HG03439 (cell line): ENCODE measurements around the gene FAM221B.

ENCODE experiments used
- ATAC-seq: cut with Tn5 transposase; IDR thresholded peaks from one replicate; pipeline ENCODE4 v1.9.1; 2021; ENCODE audit warnings: mild to moderate bottlenecking, moderate library complexity; ENCODE audit not compliant: unreplicated experiment

FAM221B gene

DNA sequence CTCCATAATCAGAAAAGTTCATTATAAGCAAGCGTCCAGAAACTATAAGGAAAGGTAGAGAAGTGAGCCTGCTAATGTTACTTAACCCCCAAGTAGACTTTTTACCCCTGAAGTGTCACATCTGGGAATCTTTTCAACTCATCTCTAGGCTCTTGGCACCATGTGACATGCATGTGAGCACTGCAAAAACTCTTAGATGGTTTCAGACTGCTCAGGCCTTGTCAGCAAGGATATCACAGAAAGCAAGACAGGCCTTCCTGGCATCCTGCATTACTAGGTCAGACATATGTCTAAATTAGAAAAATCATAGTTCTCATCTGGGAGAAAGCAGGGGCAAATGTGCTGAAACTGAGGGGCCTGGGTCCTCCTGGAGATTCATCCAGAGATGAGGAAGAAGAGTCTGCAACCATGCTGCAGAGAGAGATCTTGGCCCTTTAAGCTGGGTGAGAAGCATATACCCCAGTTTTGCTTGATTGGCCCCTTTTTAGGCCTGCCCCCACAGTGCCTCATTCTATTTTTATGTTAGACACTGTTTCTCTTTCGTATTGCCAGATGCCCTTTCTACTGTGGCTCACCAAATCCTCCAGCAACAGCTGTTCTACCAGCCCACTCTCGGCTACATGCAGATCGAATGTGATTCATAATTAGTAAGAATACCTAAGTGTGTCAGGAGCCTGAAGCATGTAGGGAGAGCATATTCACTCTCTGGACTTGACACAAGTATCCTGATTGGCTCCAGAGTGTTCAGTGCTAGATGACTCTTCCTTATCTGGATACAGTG is 19.4 kb upstream of the FAM221B start:
- peak; percentile 95 for ATAC-seq

GRCh38 chr9:35845824-35846771 is 17.6 kb upstream of the FAM221B start:
- no peak for ATAC-seq

- ATAC-seq: no peak
Measured at GRCh38 chr9:35844628-35845270, 16.2 kb upstream of the FAM221B start.

DNA sequence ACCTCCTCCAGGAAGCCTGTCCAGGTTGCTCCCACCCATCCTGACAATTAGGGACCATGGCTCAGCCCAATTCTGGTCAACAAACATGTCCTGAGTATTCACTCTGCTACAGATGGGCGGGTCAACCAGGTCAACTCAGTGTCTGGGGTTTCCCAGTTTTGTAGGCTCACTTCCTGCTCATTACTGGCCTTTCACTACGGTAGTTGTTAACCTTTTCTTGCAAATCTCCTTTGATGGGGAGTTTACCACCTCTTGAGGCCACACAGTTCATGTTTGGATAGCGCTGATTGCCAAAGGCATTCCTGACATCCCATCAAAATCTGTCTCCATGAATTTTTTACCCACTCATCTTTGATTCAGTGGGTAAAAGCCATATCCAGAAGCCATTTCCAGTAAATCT is 14.3 kb upstream of the FAM221B start:
- ATAC-seq: no peak

GRCh38 chr9:35842020-35842745 is 13.7 kb upstream of the FAM221B start:
- no peak for ATAC-seq

DNA sequence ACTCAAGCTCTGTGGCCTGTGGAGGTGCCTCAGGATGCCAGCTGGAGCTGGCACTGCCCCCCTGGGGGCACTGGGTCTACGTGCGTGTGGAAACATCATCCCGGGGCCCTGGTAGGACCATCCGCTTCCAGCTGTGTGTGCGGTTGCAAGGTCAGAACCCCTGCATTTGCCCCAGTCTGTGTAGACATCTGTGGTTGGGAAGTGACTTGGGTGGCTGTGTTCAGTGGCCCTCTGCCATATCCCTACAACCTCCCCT is 13.0 kb upstream of the FAM221B start:
- ATAC-seq: no peak

- no peak for ATAC-seq
Measured at GRCh38 chr9:35840881-35841644, 12.5 kb upstream of the FAM221B start.

DNA sequence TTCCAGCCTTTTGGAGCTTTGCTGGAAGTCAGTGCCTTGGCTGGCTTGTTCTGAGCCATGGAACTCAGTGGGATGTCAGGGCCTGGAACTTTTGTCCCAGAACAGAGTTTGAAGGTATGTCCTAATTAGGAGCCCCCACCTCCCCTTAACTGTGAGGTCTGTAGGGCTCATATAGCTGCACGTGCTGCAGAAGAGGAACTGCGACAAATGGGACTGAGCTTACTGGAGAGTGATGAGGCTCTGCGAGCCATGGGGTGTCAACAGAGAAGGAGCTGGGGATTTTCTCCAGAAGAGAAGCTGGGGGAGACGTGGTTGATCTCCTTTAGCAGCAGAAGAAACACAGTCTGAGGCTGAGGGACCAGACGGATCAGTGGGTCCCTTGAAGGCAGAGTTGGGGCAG is 11.4 kb upstream of the FAM221B start:
- no peak for ATAC-seq

DNA sequence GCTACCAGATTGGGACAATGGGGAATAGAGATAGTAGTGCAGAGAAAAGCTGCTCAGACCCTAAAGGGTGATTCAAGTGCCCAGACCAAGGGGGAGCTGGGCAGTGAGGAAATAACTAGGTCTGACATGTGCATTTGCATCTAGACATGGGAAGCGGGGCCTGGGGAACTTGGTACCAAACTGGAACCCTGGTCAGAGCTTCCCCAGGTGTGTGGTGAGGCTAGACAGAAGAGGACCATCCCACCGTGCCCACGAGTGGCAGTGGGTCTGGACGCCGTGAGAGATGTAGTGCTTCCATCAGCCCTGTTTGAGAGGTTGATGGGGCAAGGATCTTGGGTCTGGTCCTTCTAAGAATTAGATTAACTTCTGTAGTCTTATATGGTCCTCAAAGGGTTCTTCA is 8.1 kb upstream of the FAM221B start:
- no peak for ATAC-seq

GRCh38 chr9:35835766-35836165 is 7.2 kb upstream of the FAM221B start:
- no peak for ATAC-seq

DNA sequence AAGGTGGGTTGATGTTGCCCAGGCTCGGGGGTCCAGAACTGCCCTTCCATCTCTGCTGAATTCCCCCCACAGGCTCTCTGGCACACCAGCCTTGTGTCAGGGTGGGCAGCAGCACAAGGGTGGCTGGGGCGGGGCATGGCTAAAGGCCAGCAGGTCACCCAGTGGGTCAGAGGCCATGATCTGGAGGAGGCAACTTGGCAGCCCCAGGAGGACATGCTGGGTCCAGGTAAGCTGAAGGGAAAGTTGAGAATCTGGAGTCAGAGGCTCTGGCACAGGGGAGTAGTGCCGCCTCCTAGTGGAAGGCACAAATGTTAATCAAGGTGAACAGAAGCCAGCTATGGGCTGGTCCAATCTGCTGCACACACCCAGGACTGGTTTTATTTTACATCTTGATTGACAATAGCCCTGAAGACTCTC is 6.7 kb upstream of the FAM221B start:
- no peak for ATAC-seq

DNA sequence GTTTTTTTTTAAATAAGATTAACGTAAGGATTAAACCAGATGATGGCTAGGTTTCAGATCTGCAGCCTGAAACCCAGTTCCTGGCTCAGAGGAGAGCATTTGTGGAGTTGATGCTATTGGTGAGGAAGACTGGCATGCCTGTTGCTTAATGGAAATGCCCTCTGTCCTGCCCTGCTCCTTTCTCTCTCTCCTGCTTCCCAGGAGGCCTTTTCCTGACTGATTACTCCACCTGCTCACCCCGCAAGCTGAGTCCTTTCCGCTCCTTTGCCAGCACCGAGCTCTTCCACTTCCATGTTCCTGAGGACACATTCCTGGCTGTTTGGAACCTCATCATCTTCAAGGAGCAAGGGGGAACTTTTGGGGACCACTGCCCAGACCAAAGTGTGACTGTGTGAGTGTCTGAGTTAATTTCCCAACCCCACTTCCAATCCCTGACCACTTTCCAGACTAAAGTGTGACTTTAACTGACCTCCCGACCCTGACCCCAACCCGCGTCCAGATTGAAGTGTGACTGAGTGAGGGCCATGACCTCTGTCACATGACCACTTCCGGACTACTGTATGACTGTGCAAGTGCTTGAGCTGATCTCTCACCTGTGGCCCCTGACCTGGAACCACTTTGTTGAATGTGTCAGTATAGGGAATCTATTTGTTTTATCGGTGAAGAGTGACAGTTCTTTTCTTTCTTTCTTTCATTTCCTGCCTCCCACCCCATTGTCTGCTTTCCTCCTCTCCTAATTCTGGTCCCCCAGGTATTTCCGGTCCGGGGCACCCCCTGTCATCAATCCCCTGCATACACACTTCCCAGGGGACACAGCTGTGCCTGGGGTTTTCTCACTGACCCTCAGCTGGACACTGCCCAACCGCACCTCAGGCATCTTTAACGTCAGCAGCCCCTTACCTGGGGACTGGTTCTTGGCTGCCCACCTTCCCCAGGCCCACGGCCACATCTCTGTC is 6.0 kb upstream of the FAM221B start:
- ATAC-seq: no peak

DNA sequence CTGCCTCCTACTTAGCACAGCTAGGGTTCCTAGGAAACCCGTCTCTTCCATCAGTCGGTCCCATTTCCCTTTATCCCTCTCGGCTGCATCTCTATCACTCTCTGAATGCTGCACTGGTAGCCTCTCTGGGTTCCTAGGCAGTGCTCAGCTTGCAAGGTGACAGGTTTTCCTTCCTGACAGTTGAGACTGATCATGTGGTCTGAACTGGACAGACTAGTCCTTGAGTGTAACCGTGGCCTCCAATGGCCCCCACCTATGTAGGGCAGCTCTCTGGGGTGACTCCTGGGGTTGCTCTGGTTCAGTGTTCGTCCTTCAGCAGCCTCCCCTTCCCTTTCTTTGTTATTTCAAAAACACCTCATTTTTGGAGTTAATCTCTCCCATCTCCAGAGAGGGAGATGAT is 4.3 kb upstream of the FAM221B start:
- no peak for ATAC-seq

- ATAC-seq: no peak
Measured at GRCh38 chr9:35831040-35831439, 2.5 kb upstream of the FAM221B start.

DNA sequence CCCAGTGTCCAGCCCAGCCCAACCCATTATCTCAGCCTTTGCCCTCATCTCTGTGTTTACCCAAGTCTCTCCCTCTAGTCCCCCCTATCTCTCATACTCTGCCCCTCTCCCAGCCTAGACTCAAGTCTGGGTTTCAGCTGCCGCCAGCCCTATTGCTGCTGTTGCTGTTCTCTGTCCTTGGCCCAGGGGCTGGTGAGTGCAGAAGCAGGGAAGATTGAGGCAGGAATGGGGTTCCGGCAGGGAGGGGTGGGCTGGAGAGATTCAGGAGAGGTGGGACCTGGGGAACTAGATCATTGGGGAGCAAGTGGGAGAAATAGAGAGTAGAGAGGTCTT is 1.2 kb upstream of the FAM221B start:
- ATAC-seq: no peak

DNA sequence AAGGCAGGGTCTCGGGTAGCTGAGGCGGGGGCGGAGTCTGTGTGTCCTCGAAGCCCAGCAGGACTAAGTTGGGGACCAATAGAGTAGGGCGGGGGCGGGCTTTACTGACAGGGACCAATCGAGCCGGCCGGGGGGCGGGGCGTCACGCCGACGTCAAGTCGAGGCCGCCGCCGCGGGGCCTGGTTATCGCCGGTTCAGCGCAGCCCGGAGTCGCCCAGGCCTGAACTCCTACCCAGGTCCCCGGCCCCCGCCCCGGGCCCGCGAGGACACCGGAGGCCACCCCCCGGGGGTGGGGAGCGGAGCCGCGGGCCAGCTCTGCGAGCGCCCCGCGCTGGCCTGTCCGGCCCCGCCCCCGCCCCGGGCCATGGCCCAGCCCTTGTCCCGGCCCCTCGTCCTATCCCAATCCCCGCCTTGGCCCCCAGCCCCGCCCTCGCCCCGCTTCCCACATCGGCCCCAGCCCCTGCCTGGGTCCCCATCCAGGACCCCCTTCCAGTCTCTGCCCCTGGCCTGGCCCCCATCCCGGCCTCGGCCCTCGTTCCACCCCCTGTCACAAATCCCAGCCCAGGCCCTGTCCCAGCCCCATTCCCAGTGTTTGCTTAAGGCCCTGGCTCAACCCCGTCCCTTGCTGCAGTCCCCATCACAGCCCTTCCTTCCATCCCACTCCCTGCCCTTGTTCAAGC is 692 bp upstream of the FAM221B start, which contains the start of gene TMEM8B:
Gene TMEM8B (plus strand): TSS at position 145 of the 680 bp plus-strand sequence. CDS start 220 bp downstream, at position 365.
- ATAC-seq: peak; percentile 61

DNA sequence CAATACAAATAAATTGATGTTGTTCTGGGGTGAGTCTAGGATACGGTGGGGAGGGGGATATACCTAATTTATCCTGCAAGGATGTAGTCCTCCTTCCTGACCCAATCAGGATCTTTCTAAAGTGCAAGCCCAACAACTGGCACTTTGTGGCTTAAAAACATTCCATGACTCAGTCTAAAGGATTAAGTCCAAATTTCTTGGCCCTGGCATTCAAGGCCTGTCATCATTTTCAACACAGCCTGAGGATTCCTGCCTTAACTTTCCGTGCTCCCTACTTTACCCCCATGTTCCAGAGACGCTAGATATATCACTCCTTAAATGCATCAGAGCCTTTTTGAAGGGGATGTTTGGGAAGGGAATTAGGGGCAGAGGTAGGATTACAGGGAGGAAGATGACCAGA is 1.0 kb downstream of the FAM221B start:
- ATAC-seq: no peak

GRCh38 chr9:35826071-35826701 is 2.3 kb downstream of the FAM221B start:
- peak; percentile 62 for ATAC-seq
